NCI-H82 treated with DMSO at 0.1 percent for 48 hours (cell line): Measurements from ENCODE around the gene CDC42EP1.
A peak's percentile ranks its signal among the peaks of the same experiment; 100 is the strongest.
"Not testable (repeated sequence)": the region's sequence is repeated elsewhere in the genome, so short reads cannot be mapped to it uniquely, and the experiment has no call there.

Experiments used
- DNase-seq: peaks from one replicate; lab custom pipeline; 2025; ENCODE audit not compliant: unreplicated experiment; lab: John Stamatoyannopoulos, UW

The CDC42EP1 gene

DNA sequence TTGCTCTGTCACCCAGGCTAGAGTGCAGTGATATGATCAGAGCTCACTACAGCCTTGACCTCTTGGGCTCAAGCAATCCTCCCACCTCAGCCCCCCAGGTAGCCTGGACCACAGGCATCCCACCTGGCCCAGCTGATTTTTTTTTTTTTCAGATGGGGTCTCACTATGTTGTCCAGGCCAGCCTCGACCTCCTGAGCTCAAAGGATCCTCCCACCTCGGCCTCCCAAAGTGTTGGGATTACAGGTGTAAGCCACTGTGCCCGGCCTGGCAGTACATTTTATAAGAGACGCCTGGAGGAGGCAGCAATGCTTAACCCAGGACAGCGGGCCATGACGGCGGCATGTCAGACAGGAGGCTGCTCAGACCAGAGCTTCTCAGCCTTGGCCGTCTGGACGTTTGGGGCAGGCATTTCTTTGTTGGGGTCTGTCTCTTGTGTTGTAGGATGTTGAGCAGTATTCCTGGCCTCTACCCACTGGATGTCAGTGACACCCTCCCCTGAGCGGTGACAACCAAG is 15.3 kb downstream of the CDC42EP1 start:
- no peak for DNase-seq

DNA sequence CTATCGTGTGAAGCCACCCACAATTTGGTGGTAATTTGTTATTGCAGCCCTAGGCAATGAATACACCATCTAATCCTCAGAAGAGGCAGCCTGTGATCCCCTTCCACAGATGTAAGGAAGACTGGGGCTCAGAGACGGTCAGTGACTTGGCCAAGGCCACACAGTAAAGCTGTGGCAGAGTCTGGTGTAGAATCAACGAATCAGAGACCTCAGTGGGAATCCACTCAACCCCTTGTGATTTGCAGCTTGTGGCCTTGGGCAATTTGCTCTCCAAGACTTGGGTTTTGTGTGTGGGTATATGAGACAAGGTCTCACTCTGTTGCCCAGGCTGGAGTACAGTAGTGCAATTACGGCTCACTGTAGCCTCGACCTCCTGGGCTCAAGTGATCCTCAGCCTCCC is 17.7 kb downstream of the CDC42EP1 start:
- no peak for DNase-seq

DNA sequence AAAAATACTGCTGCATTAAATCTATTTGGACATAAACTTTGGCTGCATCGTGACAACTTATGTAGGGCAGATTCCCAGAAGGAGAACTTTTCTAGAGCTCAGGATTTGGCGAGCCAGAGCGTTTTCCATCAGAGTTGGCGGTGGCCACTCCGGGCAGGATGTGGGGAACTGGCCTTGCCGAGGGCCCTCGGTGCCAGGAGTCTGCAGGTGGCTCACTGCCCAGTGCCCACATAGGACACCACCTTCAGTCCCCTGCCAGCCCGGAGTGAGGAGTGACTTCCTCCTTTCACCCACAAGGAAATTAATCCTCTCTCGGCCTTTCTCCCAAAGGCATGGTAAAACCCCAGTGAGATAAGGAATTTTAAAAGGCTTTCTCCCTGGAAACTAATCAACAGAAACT is 21.2 kb downstream of the CDC42EP1 start:
- no peak for DNase-seq

DNA sequence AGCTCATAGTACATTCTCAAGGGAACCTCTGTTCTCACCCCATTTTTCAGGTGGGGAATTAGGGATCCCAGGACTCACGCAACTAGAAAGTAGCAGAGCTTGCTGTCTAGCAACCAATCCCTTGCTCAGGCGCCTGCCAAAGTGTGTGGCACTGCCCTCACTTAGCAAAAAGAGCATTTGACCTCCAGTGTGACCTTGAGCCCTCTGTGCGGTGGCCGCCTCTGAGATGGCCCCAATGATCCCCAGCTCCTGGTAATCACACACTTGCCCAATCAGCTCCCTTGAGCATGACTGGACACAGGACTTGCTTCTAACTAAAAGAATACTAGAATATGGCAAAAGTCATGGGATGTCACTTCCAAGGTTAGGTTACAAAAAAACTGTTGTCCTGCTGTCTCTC is 22.2 kb downstream of the CDC42EP1 start:
- DNase-seq = no peak

DNA sequence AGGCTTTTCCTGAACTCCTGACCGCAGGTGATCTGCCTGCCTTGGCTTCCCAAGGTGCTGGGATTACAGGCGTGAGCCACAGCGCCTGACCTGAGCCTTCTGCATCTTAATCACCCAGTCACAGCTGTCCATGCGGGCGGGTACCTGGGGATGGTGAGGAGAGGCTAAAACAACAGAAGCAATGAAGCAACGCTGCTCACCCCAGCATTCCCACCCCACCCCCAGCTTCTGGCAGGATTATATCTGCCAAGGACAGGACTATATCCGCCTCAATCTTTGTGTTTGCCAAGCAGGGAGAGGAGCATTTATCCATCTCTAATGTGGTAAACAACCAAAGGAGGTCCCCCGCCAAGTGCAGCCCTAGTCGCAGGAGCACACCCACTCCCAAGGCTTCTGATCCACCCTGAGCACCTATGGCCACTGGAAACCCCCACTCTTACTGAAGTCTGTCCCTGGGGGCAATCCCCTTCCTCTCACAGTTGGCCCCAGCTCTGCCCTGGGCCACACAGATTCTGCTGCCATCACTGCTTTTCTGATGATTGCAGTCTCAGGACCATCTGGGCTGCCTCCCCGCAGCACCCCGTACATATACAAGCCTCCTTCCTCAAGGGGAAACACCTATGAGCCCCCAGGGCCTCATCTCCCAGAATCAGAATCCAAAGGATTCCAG is 28.4 kb downstream of the CDC42EP1 start:
- no peak for DNase-seq

DNA sequence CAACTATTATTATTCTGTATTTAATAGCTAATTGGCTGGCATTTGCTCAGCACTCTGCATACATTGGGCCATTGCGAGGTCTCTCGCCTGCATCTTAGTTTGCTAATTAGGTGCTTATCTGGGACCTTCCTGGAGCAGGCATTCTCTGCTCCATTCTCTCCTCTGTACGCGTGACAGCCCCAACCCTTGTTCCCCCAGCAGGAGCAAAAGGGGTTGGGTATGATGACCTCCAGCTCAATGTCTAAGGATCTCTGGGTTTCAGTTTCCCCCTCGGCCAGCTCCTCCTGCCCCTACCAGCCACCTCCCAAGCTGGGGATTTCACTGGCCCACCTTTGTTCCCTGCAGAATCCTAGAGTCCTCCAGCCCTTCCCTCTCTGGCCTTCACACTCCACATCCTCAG is 29.4 kb downstream of the CDC42EP1 start:
- DNase-seq = no peak

DNA sequence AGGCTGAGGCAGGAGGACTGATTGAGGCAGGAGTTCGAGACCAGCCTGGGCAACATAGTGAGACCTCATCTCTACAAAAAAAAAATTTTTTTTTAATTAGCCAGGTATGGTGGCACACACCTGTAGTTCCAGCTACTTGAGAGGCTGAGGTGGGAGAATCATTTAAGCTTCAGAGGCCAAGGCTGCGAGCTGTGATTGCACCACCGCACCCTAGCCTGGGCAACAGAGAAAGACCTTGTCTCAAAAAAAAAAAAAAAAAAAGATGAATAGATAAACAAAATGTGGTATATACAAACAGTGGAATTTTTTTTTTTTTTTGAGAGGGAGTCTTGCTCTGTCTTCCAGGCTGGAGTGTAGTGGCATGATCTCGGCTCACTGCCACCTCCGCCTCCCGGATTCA is 30.8 kb downstream of the CDC42EP1 start:
- not testable (repeated sequence) for DNase-seq

DNA sequence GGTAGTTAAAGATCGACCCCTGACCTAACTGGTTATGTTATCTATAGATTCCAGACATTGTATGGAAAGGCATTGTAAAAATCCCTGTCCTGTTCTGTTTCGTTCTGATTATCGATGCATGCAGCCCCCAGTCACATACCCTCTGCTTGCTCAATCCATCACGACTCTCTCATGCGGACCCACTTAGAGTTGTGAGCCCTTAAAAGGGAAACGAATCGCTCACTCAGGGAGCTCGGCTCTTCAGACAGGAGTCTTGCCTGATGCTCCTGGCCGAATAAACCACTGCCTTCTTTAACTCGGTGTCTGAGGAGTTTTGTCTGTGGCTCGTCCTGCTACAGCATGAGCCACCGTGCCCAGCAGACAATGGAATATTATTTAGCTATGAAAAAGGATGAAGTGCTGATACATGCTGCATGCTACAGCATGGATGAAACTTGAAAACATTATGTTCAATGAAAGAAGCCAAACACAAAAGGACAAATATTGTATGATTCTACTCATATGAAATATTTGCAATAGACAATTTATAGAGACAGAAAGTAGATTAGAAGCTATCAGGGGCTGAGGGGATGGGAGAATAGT is 31.6 kb downstream of the CDC42EP1 start:
- no peak for DNase-seq

DNA sequence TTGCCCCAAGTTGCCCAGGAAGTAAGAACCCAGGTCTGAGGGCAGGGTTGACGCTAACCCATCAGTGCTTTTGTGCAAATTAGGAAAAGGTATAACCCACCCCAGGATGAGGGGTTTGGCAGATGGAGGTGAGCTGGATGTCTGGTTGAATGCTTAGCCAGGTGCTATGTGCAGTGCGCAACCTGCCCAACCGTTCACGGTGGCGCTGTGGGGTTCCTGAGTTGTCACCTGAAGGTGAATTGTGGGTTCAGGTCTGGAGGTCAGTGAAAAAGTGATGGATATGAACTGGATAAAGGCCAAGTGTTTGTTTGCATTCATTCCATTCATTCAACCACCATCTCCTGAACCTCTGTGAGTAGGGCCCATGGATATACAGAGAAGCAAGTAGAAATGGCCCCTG is 34.0 kb downstream of the CDC42EP1 start:
- no peak for DNase-seq

DNA sequence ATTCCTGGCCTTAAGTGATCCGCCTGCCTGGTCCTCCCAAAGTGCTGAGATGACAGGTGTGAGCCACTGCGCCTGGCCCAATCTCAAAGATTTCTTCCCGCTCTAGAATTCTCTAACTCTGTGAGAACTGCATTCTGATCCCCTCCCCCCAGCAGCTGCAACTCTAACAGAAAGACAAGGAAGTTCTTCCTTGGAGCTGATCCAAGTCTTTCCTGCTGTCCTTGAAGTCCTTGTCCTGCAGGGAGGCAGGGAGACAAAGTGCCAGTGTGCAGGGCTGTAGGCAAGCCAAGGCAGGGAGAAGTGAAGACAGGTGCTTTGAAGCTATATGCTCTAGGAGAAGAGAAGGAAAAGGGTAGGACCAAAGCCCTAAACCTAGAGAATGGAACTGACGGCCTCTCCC is 38.9 kb downstream of the CDC42EP1 start:
- DNase-seq = no peak

DNA sequence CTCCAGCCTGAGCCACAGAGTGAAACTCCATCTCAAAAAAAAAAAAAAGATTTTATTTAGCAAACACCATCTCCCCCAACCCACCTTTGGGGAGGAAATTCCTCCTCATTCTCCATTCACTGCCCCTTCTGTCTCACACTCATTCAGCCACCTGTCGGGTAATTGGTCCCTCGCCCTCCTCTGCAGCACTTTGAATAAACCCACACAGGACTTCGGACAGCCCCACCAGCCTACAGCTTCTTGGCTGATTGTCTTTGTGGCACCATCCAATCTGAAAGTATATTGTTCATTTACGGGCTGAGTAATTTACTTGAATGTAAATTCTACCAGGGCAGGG is 40.9 kb downstream of the CDC42EP1 start:
- DNase-seq = no peak

DNA sequence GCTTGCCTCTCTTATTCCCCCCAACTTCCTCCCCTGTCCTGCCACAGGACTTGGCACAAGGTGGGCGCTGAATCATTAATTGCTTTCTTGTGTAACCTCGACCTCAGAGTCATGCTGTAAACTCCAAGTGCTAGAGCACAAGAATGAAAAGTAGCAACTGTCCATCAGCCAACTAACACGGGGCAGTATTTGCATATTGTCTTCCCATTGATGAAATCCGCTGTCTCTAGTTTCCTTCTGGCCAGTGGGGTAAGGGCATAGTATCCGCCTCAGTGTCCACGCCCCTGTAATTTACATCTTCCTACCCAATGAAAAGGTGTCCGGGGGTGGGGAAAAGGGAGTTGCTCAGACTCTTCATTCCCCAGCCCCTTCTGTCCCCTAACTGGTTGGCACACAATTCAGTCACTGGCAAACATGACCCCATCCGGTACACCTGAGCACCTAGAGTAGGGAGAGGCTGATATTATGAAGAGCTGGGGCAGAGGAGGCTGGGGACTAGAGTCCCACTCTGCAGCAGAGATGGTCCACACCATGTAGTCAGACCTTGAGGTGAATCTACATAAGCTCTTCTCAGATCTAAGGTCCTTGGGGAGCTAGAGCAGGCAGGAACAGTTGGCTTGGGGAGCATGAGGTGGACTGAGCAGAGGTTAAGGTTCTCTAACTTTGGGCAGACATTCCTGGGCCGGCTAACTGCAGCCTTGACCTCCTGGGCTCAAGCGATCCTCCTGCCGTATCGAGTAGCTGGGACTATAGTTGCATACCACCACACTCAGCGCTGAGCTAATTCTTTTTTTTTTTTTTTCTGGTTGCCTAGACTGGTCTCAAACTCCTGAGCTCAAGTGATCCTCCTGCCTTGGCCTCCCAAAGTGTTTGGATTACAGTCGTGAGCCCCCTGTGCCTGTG is 41.5 kb downstream of the CDC42EP1 start:
- peak; percentile 80 for DNase-seq

DNA sequence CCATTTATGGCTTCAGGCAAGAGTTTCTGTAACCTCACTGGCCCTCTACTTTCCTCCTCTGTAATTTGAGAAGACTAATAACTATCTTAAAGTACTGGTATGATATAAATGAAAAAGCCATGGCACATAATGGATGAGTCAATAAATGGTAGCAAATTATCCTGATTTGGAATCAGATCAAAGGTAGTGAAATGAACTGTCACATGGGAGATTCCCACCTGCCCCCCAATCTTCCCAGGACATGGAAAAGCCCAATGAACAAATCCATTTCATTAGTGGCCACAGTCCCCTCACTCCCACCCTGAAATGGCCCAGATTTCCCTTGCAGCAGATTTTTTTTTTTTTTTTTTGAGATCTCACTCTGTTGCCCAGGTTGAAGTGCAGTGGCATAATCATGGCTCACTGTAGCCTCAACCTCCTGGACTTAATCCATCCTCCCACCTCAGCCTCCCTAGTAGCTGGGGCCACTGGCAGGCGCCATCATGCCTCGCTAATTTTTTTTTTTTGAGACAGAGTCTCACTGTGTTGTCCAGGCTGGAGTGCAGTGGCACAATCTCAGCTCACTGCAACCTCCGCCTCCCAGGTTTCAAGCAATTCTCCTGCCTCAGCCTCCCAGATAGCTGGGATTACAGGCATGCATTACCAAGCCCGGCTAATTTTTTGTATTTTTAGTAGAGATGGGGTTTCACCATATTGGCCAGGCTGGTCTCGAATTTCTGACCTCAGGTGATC is 42.4 kb downstream of the CDC42EP1 start:
- not testable (repeated sequence) for DNase-seq

DNA sequence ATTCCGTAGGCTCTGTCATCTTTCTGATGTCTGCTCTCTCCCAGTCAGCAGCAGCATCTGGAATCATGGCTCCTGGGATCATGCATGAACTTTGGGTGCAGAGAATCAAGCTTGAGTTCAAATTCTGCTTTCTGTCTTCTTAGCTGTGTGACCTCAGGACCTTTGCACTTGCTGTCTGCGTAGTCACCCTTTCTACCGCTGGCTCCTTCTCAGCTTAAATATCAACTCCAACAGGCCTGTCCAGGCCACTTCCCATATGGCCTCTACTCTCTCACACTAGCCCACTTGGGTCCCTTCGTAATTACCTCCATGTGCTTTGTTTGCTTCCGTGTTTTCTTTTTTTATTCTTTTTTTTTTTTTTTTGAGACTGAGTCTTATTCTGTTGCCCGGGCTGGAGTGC is 43.8 kb downstream of the CDC42EP1 start:
- no peak for DNase-seq

DNA sequence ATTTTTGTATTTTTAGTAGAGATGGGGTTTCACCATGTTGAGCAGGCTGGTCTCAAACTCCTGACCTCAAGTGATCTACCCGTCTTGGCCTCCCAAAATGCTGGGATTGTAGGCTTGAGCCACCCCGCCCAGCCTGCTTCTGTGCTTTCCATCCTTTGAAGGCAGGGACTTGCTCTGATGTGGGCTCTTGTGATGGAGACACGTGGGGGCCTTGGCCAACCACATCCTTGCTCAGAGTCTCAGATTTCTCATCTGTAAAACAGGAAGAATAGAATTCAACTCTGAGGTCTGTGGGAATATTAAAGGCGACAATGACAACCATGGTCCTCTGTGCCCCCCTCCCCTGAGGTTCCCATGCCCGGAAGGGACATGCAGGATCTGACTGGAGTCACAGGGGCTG is 44.6 kb downstream of the CDC42EP1 start:
- DNase-seq = no peak

DNA sequence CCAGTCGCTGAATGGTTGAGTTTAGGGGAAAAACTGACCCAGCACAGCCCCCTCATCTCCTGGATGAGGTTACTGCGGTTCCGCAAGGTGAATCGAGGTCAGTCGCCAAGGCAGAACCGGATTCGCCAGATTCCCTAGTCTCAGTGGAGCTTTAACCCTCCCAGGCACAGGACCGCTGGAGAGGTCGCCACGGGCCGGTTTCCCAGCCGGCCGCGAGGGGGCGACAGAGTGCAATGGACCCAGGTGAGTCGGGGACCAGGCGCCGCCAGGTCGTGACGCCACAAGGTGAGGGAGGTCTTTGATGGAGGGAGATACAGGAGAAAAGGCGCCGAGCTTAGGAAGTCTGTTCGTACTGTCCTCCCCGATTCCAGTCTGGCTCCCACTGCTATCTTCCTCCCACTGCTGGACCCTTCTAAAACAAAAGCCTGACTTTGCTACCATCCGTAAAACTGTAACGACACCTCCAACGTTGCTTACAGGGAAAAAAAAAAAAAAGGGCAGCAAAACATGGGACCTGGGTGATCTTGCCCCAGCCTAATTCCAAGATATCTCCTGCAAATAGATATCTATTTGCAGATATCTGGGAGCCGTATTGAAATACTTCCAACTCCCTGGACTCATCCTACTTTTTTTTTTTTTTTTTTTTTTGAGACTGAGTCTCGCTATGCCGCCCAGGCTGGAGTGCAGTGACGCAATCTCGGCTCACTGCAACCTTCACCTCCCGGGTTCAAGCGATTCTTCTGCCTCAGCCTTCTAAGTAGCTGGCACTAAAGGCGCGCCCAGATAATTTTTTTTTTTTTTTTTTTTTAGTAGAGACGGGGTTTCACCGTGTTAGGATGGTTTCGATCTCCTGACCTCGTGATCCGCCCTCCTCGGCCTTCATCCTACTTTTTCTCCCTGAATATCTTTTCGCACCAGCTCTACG is 47.0 kb downstream of the CDC42EP1 start:
- DNase-seq = peak; percentile 17

DNA sequence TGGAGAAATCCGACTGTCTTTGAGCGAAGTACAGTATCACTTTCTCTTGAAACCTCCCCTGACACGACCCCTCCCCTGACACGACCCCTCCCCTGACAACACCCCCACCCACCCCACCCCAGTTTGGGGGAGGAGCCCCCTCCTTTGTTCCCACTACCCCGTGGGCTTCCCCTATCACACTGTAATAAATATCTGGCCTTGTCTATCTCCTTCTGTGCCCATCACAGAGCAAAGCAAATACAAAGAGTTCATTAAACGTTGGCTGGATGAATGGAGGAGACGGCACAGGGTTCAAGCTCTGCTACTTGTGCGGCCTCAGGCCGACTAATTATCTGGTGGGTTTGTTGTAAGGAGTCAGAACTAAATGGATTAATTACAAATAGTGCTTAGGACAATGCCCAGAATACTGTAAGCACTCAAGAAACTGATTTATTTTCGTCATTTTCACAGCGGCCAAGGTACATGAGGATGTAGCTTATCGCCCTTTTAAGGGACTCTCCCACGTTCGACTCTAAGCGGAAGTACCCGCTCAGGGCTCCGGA is 47.7 kb downstream of the CDC42EP1 start:
- DNase-seq = no peak

DNA sequence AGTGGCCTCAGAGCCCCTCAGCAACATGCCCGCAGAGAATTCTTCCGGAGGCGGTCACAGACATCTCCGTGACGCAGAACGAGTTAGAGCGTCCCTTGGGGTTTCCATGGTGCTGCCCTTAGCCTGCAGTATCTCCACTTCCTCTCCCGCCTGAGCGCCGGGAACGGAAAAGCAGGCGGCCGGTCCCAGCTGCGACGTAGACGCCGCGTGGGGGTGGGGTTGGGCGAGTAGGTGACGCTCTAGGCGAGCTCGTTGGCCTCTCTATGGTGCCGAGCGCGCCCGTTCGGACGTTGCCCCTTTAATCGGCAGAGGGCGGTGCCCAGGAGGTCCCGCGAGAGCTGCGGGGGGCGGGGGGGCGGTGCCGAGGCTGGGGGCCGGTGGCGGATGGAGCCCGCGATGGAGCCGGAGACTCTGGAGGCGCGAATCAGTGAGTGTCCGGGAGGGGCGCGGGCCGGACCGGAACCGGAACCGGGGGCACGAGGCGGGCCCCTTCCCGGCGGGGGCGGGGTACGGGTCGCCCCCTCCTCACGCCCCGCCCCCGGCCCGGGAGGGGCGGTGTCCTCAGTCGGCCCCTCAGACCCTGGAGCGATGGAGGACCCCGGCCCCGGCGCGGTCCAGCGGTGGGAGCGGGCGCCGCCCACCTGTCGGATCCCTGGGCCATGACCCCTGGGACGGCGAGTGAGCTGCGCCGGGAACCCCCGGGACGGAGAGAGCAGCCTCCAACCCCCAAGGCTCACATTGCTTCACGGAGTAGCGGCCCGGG is 48.4 kb downstream of the CDC42EP1 start, which contains the start of gene GGA1:
GGA1 (plus strand) TSS at position 358 of the 763 bp plus-strand sequence; CDS start at position 385, 27 bp downstream.
- peak; percentile 84 for DNase-seq
